Loucy (cell line): ENCODE results near the gene IRF2.
"Not testable (repeated sequence)": the region's sequence is repeated elsewhere in the genome, so short reads cannot be mapped to it uniquely, and the experiment has no call there.

Experiments used
- CTCF ChIP-seq: fragments of 200-600 bp; sonication (generic); conservative IDR thresholded peaks from 2 replicates; pipeline ENCODE4 v1.5.1; 2014; ENCODE audit warnings: mild to moderate bottlenecking, antibody characterized with exemption, low read length
- EZH2phosphoT487 ChIP-seq: fragments of 200-600 bp; IDR thresholded peaks from 2 replicates; pipeline ENCODE4 v1.6.1; 2018; ENCODE audit warnings: antibody characterized with exemption, mild to moderate bottlenecking, moderate library complexity, borderline replicate concordance

- TF ChIP-seq CTCF, EZH2phosphoT487: not testable (repeated sequence)
These were observed 128.1 kb downstream of the IRF2 start for GRCh38 chr4:184346273-184346672.
